Measurements from ENCODE around the gene NUMB. TPM values are rescaled to one million over a fixed set of nuclear protein-coding genes. Genes with fewer than 3 reads are reported as not detected.

The NUMB gene
- total and polyA plus RNA-seq, 2 of the 4 experiments (the other 2 are of a cell fraction), result 45.9 to 114 TPM

DNA sequence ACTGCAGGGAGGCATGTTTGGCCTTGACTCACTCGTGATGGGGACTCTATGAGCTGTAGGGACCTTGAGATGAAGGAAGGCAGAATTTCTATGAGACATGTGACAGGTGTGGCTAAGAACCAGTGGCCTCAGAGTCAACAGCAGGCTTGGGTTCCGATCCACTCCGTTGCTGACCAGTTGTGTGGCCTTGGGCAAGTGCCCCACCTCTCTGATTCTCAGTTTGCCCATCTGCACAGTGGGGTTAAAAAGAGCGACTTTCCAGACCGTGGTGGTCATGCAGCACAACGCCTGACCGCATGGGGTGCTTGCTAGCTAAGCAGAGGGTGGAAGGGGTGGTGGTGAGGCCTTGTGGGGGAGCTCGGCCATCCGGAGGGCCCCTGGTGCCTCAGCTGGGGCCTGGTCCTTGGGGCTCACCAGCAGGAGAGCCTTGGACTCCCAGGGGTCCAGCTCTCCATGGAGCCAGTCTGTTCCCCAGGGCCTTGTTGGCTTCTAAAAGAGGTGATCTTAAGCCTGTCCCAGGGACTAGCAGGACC lies 202.6 kb downstream of the NUMB start:
- Histone ChIP-seq H3K27me3 (ENCODE audit: control insufficient read depth, insufficient read depth, low read length) (no peaks in the 10 kb centered on the region; the same call in 1 of the 2 replicates), H2BK5ac (ENCODE audit: low read depth, low read length, poor library complexity, severe bottlenecking) (no peak overlapping the region), H3K9me3 (ENCODE audit: control insufficient read depth, insufficient read depth, low read length) (no peaks in the 10 kb centered on the region), H3K23ac (ENCODE audit: low read depth, low read length) (no peak overlapping the region), H3K27ac (ENCODE audit: insufficient read depth, low read length) (no peak overlapping the region), H2AK5ac (ENCODE audit: low read depth, low read length) (no peak overlapping the region), H3K56ac (ENCODE audit: extremely low read depth, insufficient read depth, low read length) (no peak overlapping the region), H3K9ac (ENCODE audit: low read depth, low read length) (no peak overlapping the region), H4K5ac (ENCODE audit: low read depth, low read length) (no peak overlapping the region), H4K20me1 (ENCODE audit: insufficient read depth, low read length) (no peaks in the 10 kb centered on the region; the same call in 1 of the 2 replicates), H2AFZ (replicated peaks; ENCODE audit: low read length, poor library complexity) (no peak overlapping the region), H2BK20ac (ENCODE audit: low read depth, low read length) (no peak overlapping the region), H3K4me1 (ENCODE audit: control insufficient read depth, insufficient read depth, low read length) (no peaks in the 10 kb centered on the region), H3K79me1 (ENCODE audit: low read depth in 1 of 2, low read length in 2 of 2) (no peaks in the 10 kb centered on the region), H2BK120ac (ENCODE audit: low read depth, low read length) (no peak overlapping the region), H3K36me3 (ENCODE audit: control insufficient read depth, insufficient read depth, low read length) (no peaks in the 10 kb centered on the region), H4K91ac (ENCODE audit: insufficient read depth, low read depth, low read length) (no peak overlapping the region), H3K4ac (ENCODE audit: low read depth, low read length) (no peak overlapping the region), H3K14ac (replicated peaks; ENCODE audit: low read depth, low read length) (no peak overlapping the region), H3K9me1 (ENCODE audit: insufficient read depth, low read length) (no peaks in the 10 kb centered on the region), H2BK15ac (ENCODE audit: low read depth, low read length) (no peak overlapping the region), H3K18ac (ENCODE audit: low read depth, low read length) (no peak overlapping the region), H2AK9ac (replicated peaks; ENCODE audit: low read depth, low read length, poor library complexity) (no peak overlapping the region), H4K8ac (ENCODE audit: low read depth in 2 of 2, low read length in 2 of 2) (no peak overlapping the region), H3K4me3 (ENCODE audit: insufficient read depth, low read depth, low read length) (no peak overlapping the region), H3K4me2 (ENCODE audit: low read depth, low read length) (no peak overlapping the region)
- in situ Hi-C loops (cut with MboI; ENCODE audit: low sequenced_read_pairs) (no loop called here), intact Hi-C loops (cut with micrococcal nuclease) (no loop called here), dilution Hi-C loops (cut with HindIII; ENCODE audit: low sequenced_read_pairs, unreplicated experiment) (no loop called here)
- POLR2A ChIA-PET (ENCODE audit: unreplicated experiment), result interaction anchor here (1.1 kb wide), 1 partner anchor 13 kb away, joined by 16 read pairs; no protein-coding TSS in a partner anchor
- no peak for DNase-seq
- CTCF ChIA-PET, result no interaction called here
- 89% methylated on average over 8 of the region's 9 CpGs; no CpG with 5 or more reads in 1 of the 2 experiments for WGBS, 2 experiments (ENCODE audit: extremely low coverage in 2 of 2, insufficient read length in 1 of 2)
- TF ChIP-seq BHLHE40 (IDR thresholded peaks at IDR 0.05; ENCODE audit: low read depth, low read length) (no peak), CHD1 (IDR thresholded peaks at IDR 0.05; ENCODE audit: low read depth, low read length) (no peak), MAFK (IDR thresholded peaks at IDR 0.05; ENCODE audit: low read depth, low read length) (no peak), RAD21 (IDR thresholded peaks at IDR 0.05; ENCODE audit: low read length) (no peak), SMC3 (IDR thresholded peaks at IDR 0.05; ENCODE audit: low read depth, low read length) (no peak), POLR2A (IDR thresholded peaks at IDR 0.05; ENCODE audit: low read depth, low read length) (no peak), FOS (IDR thresholded peaks at IDR 0.05; ENCODE audit: low read depth, low read length) (no peak), MAZ (IDR thresholded peaks at IDR 0.05; ENCODE audit: borderline replicate concordance, low read depth, low read length) (no peak), RCOR1 (IDR thresholded peaks at IDR 0.05; ENCODE audit: insufficient replicate concordance, low read length) (no peak), MXI1 (IDR thresholded peaks at IDR 0.05; ENCODE audit: borderline replicate concordance, low read depth, low read length) (no peak), NFE2L2 (IDR thresholded peaks at IDR 0.05; ENCODE audit: low read depth, low read length) (no peak), CEBPB (IDR thresholded peaks at IDR 0.05; ENCODE audit: low read depth, low read length) (no peak), RFX5 (IDR thresholded peaks at IDR 0.05; ENCODE audit: low read depth, low read length) (no peak)
- TF ChIP-seq, protein P1, sequence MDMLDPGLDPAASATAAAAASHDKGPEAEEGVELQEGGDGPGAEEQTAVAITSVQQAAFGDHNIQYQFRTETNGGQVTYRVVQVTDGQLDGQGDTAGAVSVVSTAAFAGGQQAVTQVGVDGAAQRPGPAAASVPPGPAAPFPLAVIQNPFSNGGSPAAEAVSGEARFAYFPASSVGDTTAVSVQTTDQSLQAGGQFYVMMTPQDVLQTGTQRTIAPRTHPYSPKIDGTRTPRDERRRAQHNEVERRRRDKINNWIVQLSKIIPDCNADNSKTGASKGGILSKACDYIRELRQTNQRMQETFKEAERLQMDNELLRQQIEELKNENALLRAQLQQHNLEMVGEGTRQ (IDR thresholded peaks at IDR 0.05; ENCODE audit: low read depth, low read length), result no peak
- TF ChIP-seq, protein P2, sequence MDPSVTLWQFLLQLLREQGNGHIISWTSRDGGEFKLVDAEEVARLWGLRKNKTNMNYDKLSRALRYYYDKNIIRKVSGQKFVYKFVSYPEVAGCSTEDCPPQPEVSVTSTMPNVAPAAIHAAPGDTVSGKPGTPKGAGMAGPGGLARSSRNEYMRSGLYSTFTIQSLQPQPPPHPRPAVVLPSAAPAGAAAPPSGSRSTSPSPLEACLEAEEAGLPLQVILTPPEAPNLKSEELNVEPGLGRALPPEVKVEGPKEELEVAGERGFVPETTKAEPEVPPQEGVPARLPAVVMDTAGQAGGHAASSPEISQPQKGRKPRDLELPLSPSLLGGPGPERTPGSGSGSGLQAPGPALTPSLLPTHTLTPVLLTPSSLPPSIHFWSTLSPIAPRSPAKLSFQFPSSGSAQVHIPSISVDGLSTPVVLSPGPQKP (IDR thresholded peaks at IDR 0.05; ENCODE audit: borderline replicate concordance, low read depth, low read length), result no peak
- TF ChIP-seq, protein P3, sequence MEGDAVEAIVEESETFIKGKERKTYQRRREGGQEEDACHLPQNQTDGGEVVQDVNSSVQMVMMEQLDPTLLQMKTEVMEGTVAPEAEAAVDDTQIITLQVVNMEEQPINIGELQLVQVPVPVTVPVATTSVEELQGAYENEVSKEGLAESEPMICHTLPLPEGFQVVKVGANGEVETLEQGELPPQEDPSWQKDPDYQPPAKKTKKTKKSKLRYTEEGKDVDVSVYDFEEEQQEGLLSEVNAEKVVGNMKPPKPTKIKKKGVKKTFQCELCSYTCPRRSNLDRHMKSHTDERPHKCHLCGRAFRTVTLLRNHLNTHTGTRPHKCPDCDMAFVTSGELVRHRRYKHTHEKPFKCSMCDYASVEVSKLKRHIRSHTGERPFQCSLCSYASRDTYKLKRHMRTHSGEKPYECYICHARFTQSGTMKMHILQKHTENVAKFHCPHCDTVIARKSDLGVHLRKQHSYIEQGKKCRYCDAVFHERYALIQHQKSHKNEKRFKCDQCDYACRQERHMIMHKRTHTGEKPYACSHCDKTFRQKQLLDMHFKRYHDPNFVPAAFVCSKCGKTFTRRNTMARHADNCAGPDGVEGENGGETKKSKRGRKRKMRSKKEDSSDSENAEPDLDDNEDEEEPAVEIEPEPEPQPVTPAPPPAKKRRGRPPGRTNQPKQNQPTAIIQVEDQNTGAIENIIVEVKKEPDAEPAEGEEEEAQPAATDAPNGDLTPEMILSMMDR (conservative IDR thresholded peaks at IDR 0.05; ENCODE audit: low read depth, low read length), result no peak
- no TSS peak for BruUV-seq (replicated peaks)
- no peak for ATAC-seq (ENCODE audit: low read depth)

Data from IMR-90 (cell line).